Psoas muscle (tissue), 8 donors: ENCODE results near the gene PDCD11. TPM values are rescaled to one million over a fixed set of nuclear protein-coding genes. Genes with fewer than 3 reads are reported as not detected.
A peak's percentile ranks its signal among the peaks of the same experiment; 100 is the strongest.

Experiments used
- ATAC-seq, 4 donors: fragments of 200-7000 bp; cut with Tn5 transposase; one replicate each; pipeline ENCODE4 v1.9.1; 2020; ENCODE audit warnings: moderate library complexity in 3 of 4, mild to moderate bottlenecking in 2 of 4
- DNase-seq, 2 donors: peaks; one replicate each; pipeline ENCODE4 v3.0.0-alpha.2; 2020
- H3K27ac ChIP-seq: fragments of 200-600 bp; one replicate; pipeline ENCODE4 v1.8.0; 2022
- H3K27me3 ChIP-seq, 3 donors: fragments of 200-600 bp in 1 of 3; one replicate each; pipeline versions ENCODE4 v1.6.1 to v1.8.0; 2013 to 2022; ENCODE audit warnings: low read length in 2 of 3, mild to moderate bottlenecking in 2 of 3, moderate library complexity in 1 of 3; ENCODE audit not compliant: insufficient read depth in 3 of 3
- H3K36me3 ChIP-seq, 2 donors: fragments of 200-600 bp in 1 of 2; one replicate each; pipeline versions ENCODE4 v1.6.1 to v1.8.0; 2013 to 2022; ENCODE audit warnings: low read depth in 1 of 2, mild to moderate bottlenecking in 1 of 2, moderate library complexity in 1 of 2; ENCODE audit not compliant: insufficient read depth in 1 of 2
- H3K4me1 ChIP-seq: fragments of 200-600 bp; one replicate; pipeline ENCODE4 v1.8.0; 2022
- H3K4me3 ChIP-seq: fragments of 200-600 bp; one replicate; pipeline ENCODE4 v1.8.0; 2022; ENCODE audit warnings: mild to moderate bottlenecking
- H3K9me3 ChIP-seq: fragments of 200-600 bp; one replicate; pipeline ENCODE4 v1.8.0; 2022
- WGBS, 3 donors: extraction: QIAGEN DNeasy Blood & Tissue Kit; methylation state at CpG; one replicate each; pipeline versions ENCODE4 v1.1.6 to v1.1.7; 2013; 5-methylcytosine and 5-hydroxymethylcytosine counted together
- intact Hi-C, 2 donors: fragments of 100-400 bp; cut with DNase I; formaldehyde crosslinking; loops; one replicate each; pipeline versions ENCODE4 v1.11.0 to v1.14.2; 2022
- polyA plus RNA-seq, 3 donors: library from polyadenylated mRNA; stranded (reverse); fragments of 200-250 nt; gene quantifications; one replicate each; pipeline ENCODE4 v1.2.3, GENCODE V29; 2013
- total RNA-seq, 4 donors: library from RNA; stranded (reverse); fragmentation: NEBNext Ultra II Directional in 2 of 4; extraction: Animal tissue kit (Norgen Biotek cat#: 25700) in 2 of 4; gene quantifications; one replicate each; pipeline versions ENCODE4 v1.2.1 to v1.2.4, GENCODE V29; 2021 to 2023
- TF ChIP-seq, protein P1 (sequence below): fragments of 200-600 bp; IDR thresholded peaks from one replicate; pipeline ENCODE4 v1.8.0; 2022; ENCODE audit warnings: antibody characterized with exemption
- donor health status: healthy with polysubstance abuse.
- donor health status: DM: no; HTN: no; CAD: no; lungs with moderate emphysema.
- donor health status: Bipolar disorder and iron deficiency.
- donor health status: healthy.
- donor health status: DM: yes; HTN: yes; CAD: no.
- donor health status: DM: no; HTN: no; CAD: no.
- donor health status: DM: no; HTN: no; CAD: no.
- donor health status: DM: yes; HTN: yes; CAD: no.

PDCD11 gene
- total and polyA plus RNA-seq, 7 donors = 13.1 to 34.7 (median 24.1) TPM

DNA sequence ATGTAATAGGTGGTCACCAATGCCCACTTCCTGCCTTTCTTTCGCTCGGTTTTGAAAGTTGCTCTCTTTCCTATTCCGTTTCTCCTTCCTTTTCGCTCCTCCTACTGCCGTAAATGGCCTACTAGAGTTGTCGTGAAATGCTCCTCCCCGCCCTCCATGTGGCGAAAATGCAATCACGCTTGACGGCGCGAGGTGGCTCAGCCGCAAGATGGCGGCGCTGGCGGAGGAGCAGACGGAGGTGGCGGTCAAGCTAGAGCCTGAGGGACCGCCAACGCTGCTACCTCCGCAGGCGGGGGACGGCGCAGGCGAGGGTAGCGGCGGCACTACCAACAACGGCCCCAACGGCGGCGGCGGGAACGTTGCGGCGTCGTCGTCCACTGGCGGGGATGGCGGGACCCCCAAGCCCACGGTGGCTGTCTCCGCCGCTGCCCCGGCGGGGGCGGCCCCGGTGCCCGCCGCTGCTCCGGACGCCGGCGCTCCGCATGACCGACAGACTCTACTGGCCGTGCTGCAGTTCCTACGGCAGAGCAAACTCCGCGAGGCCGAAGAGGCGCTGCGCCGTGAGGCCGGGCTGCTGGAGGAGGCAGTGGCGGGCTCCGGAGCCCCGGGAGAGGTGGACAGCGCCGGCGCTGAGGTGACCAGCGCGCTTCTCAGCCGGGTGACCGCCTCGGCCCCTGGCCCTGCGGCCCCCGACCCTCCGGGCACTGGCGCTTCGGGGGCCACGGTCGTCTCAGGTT is 28.5 kb upstream of the PDCD11 start, which contains the start of gene TAF5:
Gene TAF5 (plus strand): TSS at position 195 of the 737 bp plus-strand sequence. CDS start 14 bp downstream, at position 209.
- Histone ChIP-seq H3K27ac (peak within 1 kb of the TSS; percentile 88), H3K4me1 (peaks cover 8% of the 10 kb centered on the region), H3K36me3 (no peaks in the 10 kb centered on the region), H3K4me3 (peak within 1 kb of the TSS; percentile 95), H3K9me3 (no peaks in the 10 kb centered on the region), H3K27me3 (no peaks in the 10 kb centered on the region)
- peak; percentile 88 to 93 (median 90) for ATAC-seq
- TF ChIP-seq, protein P1, sequence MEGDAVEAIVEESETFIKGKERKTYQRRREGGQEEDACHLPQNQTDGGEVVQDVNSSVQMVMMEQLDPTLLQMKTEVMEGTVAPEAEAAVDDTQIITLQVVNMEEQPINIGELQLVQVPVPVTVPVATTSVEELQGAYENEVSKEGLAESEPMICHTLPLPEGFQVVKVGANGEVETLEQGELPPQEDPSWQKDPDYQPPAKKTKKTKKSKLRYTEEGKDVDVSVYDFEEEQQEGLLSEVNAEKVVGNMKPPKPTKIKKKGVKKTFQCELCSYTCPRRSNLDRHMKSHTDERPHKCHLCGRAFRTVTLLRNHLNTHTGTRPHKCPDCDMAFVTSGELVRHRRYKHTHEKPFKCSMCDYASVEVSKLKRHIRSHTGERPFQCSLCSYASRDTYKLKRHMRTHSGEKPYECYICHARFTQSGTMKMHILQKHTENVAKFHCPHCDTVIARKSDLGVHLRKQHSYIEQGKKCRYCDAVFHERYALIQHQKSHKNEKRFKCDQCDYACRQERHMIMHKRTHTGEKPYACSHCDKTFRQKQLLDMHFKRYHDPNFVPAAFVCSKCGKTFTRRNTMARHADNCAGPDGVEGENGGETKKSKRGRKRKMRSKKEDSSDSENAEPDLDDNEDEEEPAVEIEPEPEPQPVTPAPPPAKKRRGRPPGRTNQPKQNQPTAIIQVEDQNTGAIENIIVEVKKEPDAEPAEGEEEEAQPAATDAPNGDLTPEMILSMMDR = no peak
- intact Hi-C loops = no loop called here
- 0 to 1% (median 0%) methylated on average over 34 to 81 of the region's 81 CpGs for WGBS, 3 donors
- DNase-seq = peak; percentile 88 to 94

DNA sequence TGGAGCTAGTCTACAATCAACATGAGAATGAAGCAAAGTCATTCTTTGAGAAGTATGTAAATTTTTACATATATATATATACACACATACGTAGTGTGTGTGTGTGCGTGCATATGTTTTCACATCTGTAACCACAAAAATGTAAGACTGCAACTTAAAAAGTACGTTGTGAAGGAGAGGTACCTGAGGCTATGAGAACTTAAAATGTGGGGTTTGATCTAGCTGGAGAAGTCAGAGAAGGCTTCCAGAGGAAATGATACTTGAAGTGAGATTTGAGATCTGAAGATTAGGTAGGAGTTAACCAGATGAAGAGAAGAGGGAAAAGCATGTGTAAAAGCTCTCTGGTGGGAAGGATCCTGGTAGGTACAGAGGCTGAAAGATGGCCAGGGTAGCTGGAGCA is 22.9 kb upstream of the PDCD11 start:
- H3K27me3 ChIP-seq = no peaks in the 10 kb centered on the region
- DNase-seq = no peak
- WGBS, 3 donors = 91 to 98% (median 93%) methylated on average over 3 of the region's 3 CpGs
- no peak overlapping the region for H3K4me3 ChIP-seq
- H3K9me3 ChIP-seq = no peaks in the 10 kb centered on the region
- H3K4me1 ChIP-seq = peaks cover 8% of the 10 kb centered on the region
- ATAC-seq = no peak
- TF ChIP-seq, protein P1 = no peak
- intact Hi-C loops = no loop called here
- H3K27ac ChIP-seq = no peak overlapping the region
- peaks cover 9 to 55% of the 10 kb centered on the region in 2 donors for H3K36me3 ChIP-seq

DNA sequence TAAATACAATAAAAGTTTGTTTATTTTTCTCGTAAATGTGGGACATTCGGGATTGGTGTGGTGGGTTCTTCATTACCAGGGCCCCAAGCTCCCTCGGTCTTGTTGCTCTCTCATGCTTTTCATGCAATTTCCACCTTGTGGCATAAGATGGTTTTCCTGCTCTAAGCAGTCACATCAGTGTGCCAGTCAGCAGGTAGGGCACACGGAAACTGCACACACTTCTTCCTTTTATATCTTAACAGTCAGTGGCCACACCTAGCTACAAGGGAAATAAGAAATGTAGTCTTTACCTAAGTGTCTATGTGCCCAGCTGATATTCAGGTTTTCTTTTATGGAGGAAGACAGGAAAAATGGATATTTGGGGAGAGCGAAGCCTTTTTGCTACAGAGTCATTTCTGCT is 22.2 kb upstream of the PDCD11 start:
- Histone ChIP-seq H3K27ac (no peak overlapping the region), H3K4me1 (peaks cover 4% of the 10 kb centered on the region), H3K4me3 (no peak overlapping the region), H3K9me3 (no peaks in the 10 kb centered on the region), H3K27me3 (no peaks in the 10 kb centered on the region), H3K36me3 (peaks cover 9 to 62% of the 10 kb centered on the region in 2 donors)
- 94 to 96% (median 96%) methylated on average over 5 of the region's 5 CpGs for WGBS, 3 donors
- DNase-seq (no peak), ATAC-seq (no peak)
- TF ChIP-seq, protein P1 = no peak
- intact Hi-C loops = no loop called here

DNA sequence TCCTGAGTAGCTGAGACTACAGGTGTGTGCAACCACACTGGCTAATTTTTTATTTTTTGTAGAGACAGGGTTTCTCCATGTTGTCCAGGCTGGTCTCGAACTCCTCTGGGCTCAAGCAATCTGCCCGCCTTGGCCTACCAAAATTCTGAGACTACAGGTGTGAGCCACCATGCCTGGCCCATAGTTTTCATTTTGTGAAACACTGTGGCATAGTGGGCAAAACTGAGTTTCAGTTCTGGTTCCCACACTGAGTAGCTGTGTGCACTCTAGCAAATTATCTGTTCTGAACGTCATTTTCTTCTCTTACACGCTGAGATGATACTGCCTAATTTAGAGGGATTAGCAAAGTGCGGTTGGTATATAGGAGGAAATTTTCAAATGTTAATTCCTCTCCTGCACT is 13.7 kb upstream of the PDCD11 start:
- no peak overlapping the region for H3K27ac ChIP-seq
- TF ChIP-seq, protein P1 = no peak
- intact Hi-C loops = no loop called here
- ATAC-seq (no peak), DNase-seq (no peak)
- H3K4me3 ChIP-seq = no peak overlapping the region
- no peaks in the 10 kb centered on the region for H3K27me3 ChIP-seq
- H3K36me3 ChIP-seq = peaks cover under 1 to 100% of the 10 kb centered on the region in 2 donors
- no peaks in the 10 kb centered on the region for H3K4me1 ChIP-seq
- WGBS, 3 donors = 94 to 97% (median 94%) methylated on average over 5 of the region's 5 CpGs
- no peaks in the 10 kb centered on the region for H3K9me3 ChIP-seq
